ENCODE results near the gene D2HGDH.

Gene D2HGDH

GRCh38 chr2:241763551-241764274 lies 29.3 kb downstream of the D2HGDH start:
- H3K4me3 ChIP-seq (ENCODE audit: low read depth, low read length), result no peak overlapping the region
- TF ChIP-seq CTCF (IDR thresholded peaks at IDR 0.05; ENCODE audit: low read depth, low read length), result no peak

GRCh38 chr2:241764275-241765241 lies 30.1 kb downstream of the D2HGDH start:
- H3K4me3 ChIP-seq (ENCODE audit: low read depth, low read length), result no peak overlapping the region
- no peak for TF ChIP-seq CTCF (IDR thresholded peaks at IDR 0.05; ENCODE audit: low read depth, low read length)

- TF ChIP-seq CTCF (IDR thresholded peaks at IDR 0.05; ENCODE audit: low read depth, low read length), result no peak
- H3K4me3 ChIP-seq (ENCODE audit: low read depth, low read length), result no peak overlapping the region
These were observed 33.2 kb downstream of the D2HGDH start for GRCh38 chr2:241767464-241768250.

- TF ChIP-seq CTCF (IDR thresholded peaks at IDR 0.05; ENCODE audit: low read depth, low read length), result no peak
These were observed 33.9 kb downstream of the D2HGDH start for GRCh38 chr2:241768251-241768711.

GRCh38 chr2:241768850-241769249 lies 34.4 kb downstream of the D2HGDH start:
- no peak overlapping the region for H3K4me3 ChIP-seq (ENCODE audit: low read depth, low read length)
- no peak for TF ChIP-seq CTCF (IDR thresholded peaks at IDR 0.05; ENCODE audit: low read depth, low read length)

More at GRCh38 chr2:241768251-241768711, 33.9 kb downstream of the D2HGDH start:
- no peak overlapping the region for H3K4me3 ChIP-seq (ENCODE audit: low read depth, low read length)

- no peak for TF ChIP-seq CTCF (IDR thresholded peaks at IDR 0.05; ENCODE audit: low read depth, low read length)
These were observed 35.4 kb downstream of the D2HGDH start for GRCh38 chr2:241769819-241770184.

More at GRCh38 chr2:241769819-241770184, 35.4 kb downstream of the D2HGDH start:
- no peak overlapping the region for H3K4me3 ChIP-seq (ENCODE audit: low read depth, low read length)
